WTC11 (cell line): Measurements from ENCODE around the gene IFIH1. TPM values are rescaled to one million over a fixed set of nuclear protein-coding genes. Genes with fewer than 3 reads are reported as not detected.
A peak's percentile ranks its signal among the peaks of the same experiment; 100 is the strongest.

Experiments
- AR ChIP-seq: fragments of 250-450 bp; sonication (Bioruptor Pico); IDR thresholded peaks from 2 replicates; pipeline ENCODE4 v1.9.0; 2021; ENCODE audit warnings: mild to moderate bottlenecking
- CREB1 ChIP-seq: sonication (generic); formaldehyde crosslinking; IDR thresholded peaks from 2 replicates; pipeline ENCODE4 v1.8.0; 2023; ENCODE audit warnings: mild to moderate bottlenecking, missing genetic modification reagents
- CTCF ChIP-seq: fragments of 200-600 bp; IDR thresholded peaks from 2 replicates; pipeline ENCODE4 v1.8.0; 2022; ENCODE audit warnings: antibody characterized with exemption
- EMX1 ChIP-seq: fragments of 250-450 bp; sonication (Bioruptor Pico); IDR thresholded peaks from 2 replicates; pipeline ENCODE4 v1.8.0; 2021; ENCODE audit warnings: mild to moderate bottlenecking
- ERG ChIP-seq: fragments of 250-450 bp; sonication (Bioruptor Pico); IDR thresholded peaks from 2 replicates; pipeline ENCODE4 v1.8.0; 2021; ENCODE audit warnings: mild to moderate bottlenecking
- FOXJ3 ChIP-seq: sonication (generic); formaldehyde crosslinking; IDR thresholded peaks from 2 replicates; pipeline ENCODE4 v1.9.0; 2021; ENCODE audit warnings: missing genetic modification reagents, mild to moderate bottlenecking, borderline replicate concordance
- GABPB1 ChIP-seq: sonication (generic); formaldehyde crosslinking; IDR thresholded peaks from 2 replicates; pipeline ENCODE4 v1.8.1; 2023; ENCODE audit warnings: mild to moderate bottlenecking, missing genetic modification reagents
- GTF2I ChIP-seq: fragments of 250-450 bp; sonication (Bioruptor Pico); conservative IDR thresholded peaks from 2 replicates; pipeline ENCODE4 v1.4.0; 2021; ENCODE audit warnings: mild to moderate bottlenecking
- IRF1 ChIP-seq: sonication (generic); formaldehyde crosslinking; IDR thresholded peaks from 2 replicates; pipeline ENCODE4 v1.8.0; 2023; ENCODE audit warnings: missing genetic modification reagents
- JAZF1 ChIP-seq: fragments of 250-450 bp; sonication (Bioruptor Pico); IDR thresholded peaks from 2 replicates; pipeline ENCODE4 v1.9.0; 2021; ENCODE audit warnings: moderate library complexity, mild to moderate bottlenecking, inconsistent platforms
- JUN ChIP-seq: sonication (generic); formaldehyde crosslinking; IDR thresholded peaks from 2 replicates; pipeline ENCODE4 v1.8.0; 2023; ENCODE audit warnings: mild to moderate bottlenecking, missing genetic modification reagents
- KAT7 ChIP-seq: sonication (generic); formaldehyde crosslinking; IDR thresholded peaks from 2 replicates; pipeline ENCODE4 v1.8.1; 2023; ENCODE audit warnings: missing genetic modification reagents, mild to moderate bottlenecking, borderline replicate concordance
- MAX ChIP-seq: sonication (generic); formaldehyde crosslinking; IDR thresholded peaks from 2 replicates; pipeline ENCODE4 v1.8.0; 2022; ENCODE audit warnings: mild to moderate bottlenecking, missing genetic modification reagents
- MYBL2 ChIP-seq: sonication (generic); formaldehyde crosslinking; IDR thresholded peaks from 2 replicates; pipeline ENCODE4 v1.8.1; 2023; ENCODE audit warnings: mild to moderate bottlenecking, moderate library complexity, missing genetic modification reagents
- NFATC4 ChIP-seq: fragments of 250-450 bp; sonication (Bioruptor Pico); IDR thresholded peaks from 2 replicates; pipeline ENCODE4 v1.9.0; 2021; ENCODE audit warnings: mild to moderate bottlenecking
- OVOL2 ChIP-seq: fragments of 250-450 bp; sonication (Bioruptor Pico); IDR thresholded peaks from 2 replicates; pipeline ENCODE4 v1.9.0; 2021; ENCODE audit warnings: mild to moderate bottlenecking, borderline replicate concordance
- RELA ChIP-seq: sonication (generic); formaldehyde crosslinking; IDR thresholded peaks from 2 replicates; pipeline ENCODE4 v1.8.1; 2022; ENCODE audit warnings: missing genetic modification reagents, mild to moderate bottlenecking, borderline replicate concordance
- STAT6 ChIP-seq: sonication (generic); formaldehyde crosslinking; conservative IDR thresholded peaks from 2 replicates; pipeline ENCODE4 v1.8.1; 2023; ENCODE audit warnings: mild to moderate bottlenecking, low read depth, missing genetic modification reagents, moderate library complexity
- TEAD4 ChIP-seq: sonication (generic); formaldehyde crosslinking; IDR thresholded peaks from 2 replicates; pipeline ENCODE4 v1.8.0; 2022; ENCODE audit warnings: mild to moderate bottlenecking, missing genetic modification reagents
- USF2 ChIP-seq: sonication (generic); formaldehyde crosslinking; IDR thresholded peaks from 2 replicates; pipeline ENCODE4 v1.8.1; 2023; ENCODE audit warnings: mild to moderate bottlenecking, missing genetic modification reagents, moderate library complexity
- ZBTB21 ChIP-seq: sonication (generic); formaldehyde crosslinking; IDR thresholded peaks from 2 replicates; pipeline ENCODE4 v1.8.1; 2023; ENCODE audit warnings: mild to moderate bottlenecking, missing genetic modification reagents, borderline replicate concordance
- ZBTB43 ChIP-seq: sonication (generic); formaldehyde crosslinking; IDR thresholded peaks from 2 replicates; pipeline ENCODE4 v1.8.1; 2023; ENCODE audit warnings: mild to moderate bottlenecking, missing genetic modification reagents
- ZNF232 ChIP-seq: sonication (generic); formaldehyde crosslinking; IDR thresholded peaks from 2 replicates; pipeline ENCODE4 v1.8.0; 2022; ENCODE audit warnings: mild to moderate bottlenecking, missing genetic modification reagents
- ZNF425 ChIP-seq: fragments of 250-450 bp; sonication (Bioruptor Pico); conservative IDR thresholded peaks from 2 replicates; pipeline ENCODE4 v1.9.0; 2021; ENCODE audit warnings: mild to moderate bottlenecking
- ZNF671 ChIP-seq: fragments of 250-450 bp; sonication (Bioruptor Pico); IDR thresholded peaks from 2 replicates; pipeline ENCODE4 v1.8.0; 2021; ENCODE audit warnings: mild to moderate bottlenecking
- total RNA-seq: library from RNA; stranded (reverse); gene quantifications from 3 replicates; pipeline ENCODE4 v1.2.3, GENCODE V29; 2021

IFIH1 gene
- total RNA-seq, 1 experiment from 2014 or later = 1.3 TPM

- TF ChIP-seq STAT6 (CRISPR knock-in tag) = no peak; the same call in 1 of the 2 replicates
- TF ChIP-seq GTF2I (CRISPR knock-in tag) = no peak
- peak; percentile 84 for TF ChIP-seq MAX (CRISPR knock-in tag)
- TF ChIP-seq TEAD4 (CRISPR knock-in tag) = no peak
- no peak for TF ChIP-seq AR
- TF ChIP-seq ZNF671 = no peak
- TF ChIP-seq RELA (CRISPR knock-in tag) = no peak
- peak; percentile 87; the same call in 1 of the 2 replicates for TF ChIP-seq ZBTB21 (CRISPR knock-in tag)
- no peak for TF ChIP-seq OVOL2
- 0 out of 2 replicates have a peak, but pooled peaks have one; percentile 42 for TF ChIP-seq ZNF232 (CRISPR knock-in tag)
- TF ChIP-seq CREB1 (CRISPR knock-in tag) = no peak
- no peak for TF ChIP-seq NFATC4 (CRISPR knock-in tag)
- no peak for TF ChIP-seq ZBTB43 (CRISPR knock-in tag)
- peak; percentile 55 for TF ChIP-seq GABPB1 (CRISPR knock-in tag)
- TF ChIP-seq JUN (CRISPR knock-in tag) = no peak
- no peak for TF ChIP-seq ERG
- no peak for TF ChIP-seq JAZF1
- TF ChIP-seq MYBL2 (CRISPR knock-in tag) = peak; percentile 81; the same call in 1 of the 2 replicates
- 0 out of 2 replicates have a peak, but pooled peaks have one; percentile 29 for TF ChIP-seq KAT7
- no peak for TF ChIP-seq ZNF425
- no peak for TF ChIP-seq FOXJ3 (CRISPR knock-in tag)
- TF ChIP-seq CTCF = no peak
- TF ChIP-seq IRF1 = no peak
- TF ChIP-seq USF2 = no peak
- TF ChIP-seq EMX1 (CRISPR knock-in tag) = no peak
Observed at GRCh38 chr2:162343824-162344616, 25.5 kb upstream of the IFIH1 start, which contains the start of gene GCA (continued).
